Skin of body (tissue), 2 donors: Measurements from ENCODE around the gene ZBTB1. TPM values are rescaled to one million over a fixed set of nuclear protein-coding genes. Genes with fewer than 3 reads are reported as not detected.

Source experiments
- DNase-seq: peaks from one replicate; lab custom pipeline; 2025; lab: John Stamatoyannopoulos, UW
- total RNA-seq: library from RNA; depleted of rRNA; stranded (reverse); fragments of >200 nt; gene quantifications from one replicate; pipeline ENCODE4 v1.2.3, GENCODE V29; 2014

Gene ZBTB1, protein sequence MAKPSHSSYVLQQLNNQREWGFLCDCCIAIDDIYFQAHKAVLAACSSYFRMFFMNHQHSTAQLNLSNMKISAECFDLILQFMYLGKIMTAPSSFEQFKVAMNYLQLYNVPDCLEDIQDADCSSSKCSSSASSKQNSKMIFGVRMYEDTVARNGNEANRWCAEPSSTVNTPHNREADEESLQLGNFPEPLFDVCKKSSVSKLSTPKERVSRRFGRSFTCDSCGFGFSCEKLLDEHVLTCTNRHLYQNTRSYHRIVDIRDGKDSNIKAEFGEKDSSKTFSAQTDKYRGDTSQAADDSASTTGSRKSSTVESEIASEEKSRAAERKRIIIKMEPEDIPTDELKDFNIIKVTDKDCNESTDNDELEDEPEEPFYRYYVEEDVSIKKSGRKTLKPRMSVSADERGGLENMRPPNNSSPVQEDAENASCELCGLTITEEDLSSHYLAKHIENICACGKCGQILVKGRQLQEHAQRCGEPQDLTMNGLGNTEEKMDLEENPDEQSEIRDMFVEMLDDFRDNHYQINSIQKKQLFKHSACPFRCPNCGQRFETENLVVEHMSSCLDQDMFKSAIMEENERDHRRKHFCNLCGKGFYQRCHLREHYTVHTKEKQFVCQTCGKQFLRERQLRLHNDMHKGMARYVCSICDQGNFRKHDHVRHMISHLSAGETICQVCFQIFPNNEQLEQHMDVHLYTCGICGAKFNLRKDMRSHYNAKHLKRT
- 58.3 TPM for total RNA-seq

DNA sequence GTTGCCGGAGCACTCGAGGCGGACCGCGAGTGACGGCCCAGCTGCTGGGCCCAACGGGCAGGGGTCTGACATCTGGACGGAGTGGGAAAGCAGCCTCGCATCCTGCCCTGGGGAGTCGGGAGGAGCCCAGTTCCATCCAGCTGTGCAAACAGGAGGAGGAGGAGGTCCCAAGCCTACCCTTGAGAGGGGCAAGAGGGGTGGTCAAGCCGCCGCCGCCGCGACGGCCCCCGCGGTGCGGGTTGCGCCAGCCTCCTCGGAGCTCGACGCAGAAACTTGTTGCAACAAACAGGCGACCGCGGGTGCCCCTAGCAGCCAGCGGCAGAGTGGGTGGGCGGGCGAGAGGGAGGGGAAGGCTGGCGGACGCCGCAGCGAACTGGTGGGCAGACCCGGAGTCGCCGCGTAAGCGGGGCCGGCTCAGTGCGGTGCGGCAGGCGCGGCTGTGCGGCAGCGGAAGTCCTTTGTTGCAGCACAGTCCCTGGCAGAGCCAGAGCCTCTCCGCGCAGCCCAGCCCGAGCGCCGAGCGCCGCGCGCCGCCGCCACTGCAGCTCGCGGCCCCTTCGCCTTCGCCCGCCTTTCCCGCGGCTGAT is at the start of gene ZBTB1:
ZBTB1 (plus strand) TSS at position 461 of the 587 bp plus-strand sequence. CDS start 16,735 bp downstream, outside the sequence.
- peak; percentile 82 for DNase-seq

DNA sequence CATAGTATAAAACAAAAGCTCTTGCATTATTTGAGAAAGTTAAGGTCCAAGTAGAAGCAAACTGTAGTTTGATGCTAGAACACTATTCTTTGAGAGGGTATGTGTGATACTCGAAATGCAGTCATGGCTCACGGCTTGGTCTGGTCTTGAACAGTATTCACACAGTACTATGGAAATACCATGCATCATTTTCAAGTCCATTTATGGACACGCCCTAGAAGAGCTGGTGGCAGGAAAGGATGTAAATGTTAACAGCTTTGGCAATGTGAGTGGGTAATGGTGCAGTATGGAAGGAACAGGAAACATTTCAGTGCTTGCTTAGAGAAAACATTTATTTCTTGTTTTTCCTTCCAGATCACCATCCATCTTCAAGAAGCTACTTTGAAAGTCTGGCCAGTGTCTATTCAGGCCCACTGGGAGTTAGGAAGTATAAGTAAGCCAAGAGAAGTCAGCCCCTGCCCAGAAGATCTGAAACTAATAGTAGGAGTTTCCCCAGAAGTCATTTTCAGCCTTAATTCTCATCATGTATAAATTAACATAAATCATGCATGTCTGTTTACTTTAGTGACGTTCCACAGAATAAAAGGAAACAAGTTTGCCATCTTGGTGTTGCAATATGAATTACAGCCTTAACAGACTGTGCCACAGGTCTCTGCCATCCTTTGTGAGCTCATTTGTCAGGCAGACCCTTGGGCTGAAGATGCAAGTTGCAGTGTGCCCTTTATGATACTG is 45.0 kb upstream of the ZBTB1 start:
- DNase-seq: no peak

DNA sequence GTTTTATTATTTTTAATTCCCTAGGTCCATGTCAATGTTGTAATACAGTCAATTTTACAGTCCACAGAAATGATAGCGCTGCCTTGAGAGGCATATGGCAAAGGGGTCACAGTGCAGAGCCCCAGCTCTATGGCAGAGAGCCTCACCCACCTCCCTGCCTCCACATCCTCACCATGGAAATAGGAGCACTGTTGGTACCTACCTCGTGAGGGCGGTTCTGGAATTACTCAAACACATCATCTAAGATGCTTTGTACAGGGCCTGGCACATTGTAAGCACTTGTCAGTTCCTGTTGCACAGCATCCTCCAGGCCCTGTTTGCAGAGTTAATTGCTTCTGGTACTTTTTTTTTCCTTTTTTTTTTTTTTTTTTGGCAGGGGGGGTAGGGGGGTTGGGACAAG is 43.3 kb upstream of the ZBTB1 start:
- no peak for DNase-seq

DNA sequence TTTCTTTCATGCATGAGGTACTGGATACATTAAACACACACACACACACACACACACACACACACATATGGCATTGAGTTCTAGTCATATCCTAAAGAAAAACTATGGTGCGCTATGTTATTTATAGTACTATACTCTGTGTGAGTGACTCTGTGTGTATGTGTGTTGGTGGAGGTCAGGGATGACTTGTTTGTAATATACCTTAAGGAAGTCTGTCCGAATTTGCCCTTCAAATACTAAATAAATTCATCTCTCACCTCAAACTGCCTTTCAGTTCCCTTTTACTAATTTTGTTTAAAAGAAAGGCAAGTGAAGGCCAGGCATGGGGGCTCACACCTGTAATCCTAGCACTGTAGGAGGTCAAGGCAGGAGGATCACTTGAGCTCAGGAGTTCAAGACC is 41.4 kb upstream of the ZBTB1 start:
- DNase-seq: no peak

DNA sequence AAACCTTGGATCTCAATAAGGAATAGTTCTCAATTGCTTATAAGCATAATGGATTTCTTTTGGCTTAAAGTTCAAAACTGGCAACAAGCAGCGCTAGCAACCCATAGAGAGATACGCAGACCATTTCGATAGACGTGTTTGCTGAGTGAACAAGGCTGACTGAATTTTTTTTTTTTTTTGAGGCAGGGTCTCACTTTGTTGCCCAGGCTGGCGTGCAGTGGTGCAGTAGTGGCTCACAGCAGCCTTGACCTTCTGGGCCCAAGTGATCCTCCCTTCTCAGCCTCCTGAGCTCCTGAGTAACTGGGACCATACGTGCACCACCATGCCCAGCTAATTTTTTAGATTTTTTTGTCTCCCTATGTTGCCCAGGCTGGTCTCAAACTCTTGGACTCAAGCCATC is 40.7 kb upstream of the ZBTB1 start:
- no peak for DNase-seq

DNA sequence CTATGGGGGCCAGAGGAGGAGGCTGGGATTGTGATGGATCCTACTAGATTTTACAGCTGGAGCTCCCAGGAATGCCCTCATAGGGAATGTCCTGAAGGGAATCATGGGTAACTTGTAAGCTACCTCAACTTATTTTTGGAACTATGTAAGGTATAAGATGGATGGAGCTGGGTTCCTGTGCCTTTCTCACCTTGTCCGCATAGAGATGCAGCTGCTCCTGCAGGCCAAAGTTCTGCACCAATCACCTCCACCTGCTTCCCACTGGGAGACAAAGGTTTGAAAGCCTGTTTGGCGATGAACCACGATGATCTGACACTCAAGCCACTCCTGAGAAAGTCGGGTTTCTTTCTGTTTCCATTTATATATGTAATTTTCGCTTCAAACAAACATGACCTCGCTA is 39.9 kb upstream of the ZBTB1 start:
- DNase-seq: no peak

DNA sequence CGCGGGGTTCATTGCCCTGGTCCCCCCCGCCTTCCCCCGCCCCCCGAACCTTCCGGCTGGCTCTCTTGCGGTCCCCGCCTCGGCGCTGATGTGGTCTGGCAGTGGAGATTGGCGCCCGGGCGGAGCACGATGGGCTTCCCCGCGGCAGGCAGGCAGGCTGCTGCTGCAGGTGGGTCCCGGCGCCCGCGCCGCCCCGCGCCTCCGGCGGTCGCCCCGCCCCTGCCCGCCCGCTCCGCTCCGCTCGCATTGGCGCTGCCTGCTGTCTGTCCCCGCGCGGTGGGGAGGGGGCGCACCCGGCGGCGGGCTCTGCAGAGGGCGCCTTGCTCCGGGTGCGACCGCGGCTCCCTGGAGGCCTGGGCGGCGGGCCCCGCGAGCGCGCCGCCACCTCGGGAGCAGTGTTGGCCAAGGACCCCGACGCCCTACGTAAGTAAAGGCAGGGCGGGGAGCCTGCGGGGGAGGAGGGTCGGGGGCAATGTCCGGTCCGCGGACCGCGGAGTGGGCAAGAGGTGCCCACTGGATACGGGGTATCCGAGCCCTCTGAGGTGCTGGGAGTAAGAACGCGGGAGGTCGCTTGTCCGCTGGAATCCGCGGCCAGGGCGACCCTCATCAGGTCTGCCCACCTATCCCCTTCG is 39.3 kb upstream of the ZBTB1 start, which contains the start of gene AKAP5:
AKAP5 (plus strand) TSS at position 309 of the 632 bp plus-strand sequence. CDS start 2,896 bp downstream, outside the sequence.
- no peak for DNase-seq

DNA sequence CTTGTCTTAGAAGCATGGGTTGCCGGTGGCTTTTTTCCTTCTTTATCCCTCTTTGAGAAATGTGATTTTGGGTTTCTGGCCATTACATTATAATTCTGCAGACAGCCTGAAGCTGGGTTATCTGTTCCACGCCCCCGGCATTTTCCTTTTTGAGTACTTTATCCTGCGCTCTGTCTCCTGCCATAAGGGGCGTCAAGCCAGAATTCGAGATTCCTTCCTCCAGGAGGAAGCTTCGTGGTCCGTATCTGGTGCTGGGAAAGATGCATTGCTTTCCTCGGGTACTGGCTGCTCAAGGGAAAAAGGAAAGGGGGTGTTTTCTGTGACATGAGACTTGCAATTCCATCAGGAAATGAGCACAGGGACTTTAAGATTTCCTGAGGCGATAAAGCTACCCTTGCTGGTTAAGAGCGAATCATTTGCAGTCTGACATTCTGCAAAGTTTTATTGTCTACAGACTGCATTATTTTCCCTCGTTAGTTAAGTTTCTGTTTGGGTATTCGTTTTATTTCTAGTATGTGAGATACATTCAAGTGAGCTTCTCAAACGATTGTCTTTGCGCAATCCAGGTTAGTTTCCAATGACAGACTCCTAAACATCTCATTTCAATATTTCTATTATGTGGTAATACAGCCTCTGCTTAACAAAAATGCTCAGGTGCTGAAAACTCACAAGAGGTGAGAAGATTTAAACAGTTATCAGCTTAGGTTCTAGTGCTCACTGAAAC is 38.6 kb upstream of the ZBTB1 start:
- DNase-seq: peak; percentile 32

DNA sequence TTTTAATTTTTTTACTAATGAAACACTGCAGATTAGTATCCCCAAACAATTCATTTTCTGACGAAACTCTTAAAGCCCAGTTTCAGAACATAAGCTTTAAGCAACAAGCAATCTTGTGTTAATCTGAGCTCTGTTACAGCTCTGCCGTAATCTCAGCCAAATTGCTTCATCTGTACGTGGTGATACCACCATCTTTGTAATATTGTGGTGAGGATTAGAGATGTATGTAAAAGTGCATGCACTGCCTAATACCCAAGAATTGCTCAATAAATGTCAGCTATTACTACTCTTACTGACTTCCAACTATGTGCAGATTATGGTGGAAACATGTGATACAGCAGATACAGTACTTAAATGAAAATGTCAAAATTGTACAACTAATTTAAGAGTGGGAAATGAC is 37.5 kb upstream of the ZBTB1 start:
- DNase-seq: no peak

DNA sequence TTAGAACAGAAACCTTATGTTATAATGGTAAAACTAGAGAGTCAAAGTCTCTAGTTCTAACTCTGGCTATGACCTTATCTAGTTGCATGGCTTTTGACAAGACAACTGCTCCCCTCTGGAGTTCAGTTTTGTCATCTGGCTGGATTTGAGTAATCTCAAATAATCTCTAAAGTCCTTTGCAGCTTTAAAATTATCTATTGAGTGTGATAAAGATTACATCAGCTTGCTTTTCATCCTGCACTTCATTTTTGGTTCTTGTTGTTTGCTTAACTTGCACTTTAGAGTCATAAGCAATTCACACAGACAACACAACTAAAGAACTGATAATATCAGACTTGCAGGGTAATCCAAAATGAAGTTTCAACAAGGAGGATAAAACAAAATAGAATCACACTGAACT is 37.0 kb upstream of the ZBTB1 start:
- DNase-seq: no peak

DNA sequence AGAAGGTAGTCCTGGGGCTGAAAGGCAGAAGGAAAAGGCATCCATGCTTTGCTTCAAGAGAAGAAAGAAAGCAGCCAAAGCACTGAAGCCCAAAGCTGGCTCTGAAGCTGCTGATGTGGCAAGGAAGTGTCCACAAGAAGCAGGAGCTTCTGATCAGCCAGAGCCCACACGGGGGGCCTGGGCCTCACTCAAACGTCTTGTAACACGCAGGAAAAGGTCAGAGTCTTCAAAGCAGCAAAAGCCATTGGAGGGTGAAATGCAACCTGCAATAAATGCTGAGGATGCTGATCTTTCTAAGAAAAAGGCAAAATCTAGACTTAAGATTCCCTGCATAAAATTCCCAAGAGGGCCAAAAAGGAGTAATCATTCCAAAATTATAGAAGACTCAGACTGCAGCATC is 36.1 kb upstream of the ZBTB1 start:
- DNase-seq: no peak

DNA sequence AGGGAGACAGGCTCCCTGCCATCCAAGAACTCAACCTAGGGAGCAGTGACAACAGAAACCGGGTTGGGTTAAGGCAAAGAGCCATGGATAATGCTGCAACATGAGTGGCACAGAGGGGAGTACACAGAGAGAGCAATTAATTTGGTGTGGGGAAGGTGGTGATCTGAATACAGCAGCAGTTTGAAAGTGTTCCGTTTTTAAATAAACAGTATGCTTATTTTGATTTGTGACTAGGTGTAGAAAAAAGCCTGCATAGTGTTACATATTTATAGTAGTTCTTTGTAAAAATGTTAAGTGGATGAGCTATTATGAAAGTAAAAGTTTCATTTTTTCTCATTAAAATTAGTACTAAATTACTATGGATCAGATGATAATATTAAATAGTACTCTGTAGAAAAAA is 30.5 kb upstream of the ZBTB1 start:
- no peak for DNase-seq

DNA sequence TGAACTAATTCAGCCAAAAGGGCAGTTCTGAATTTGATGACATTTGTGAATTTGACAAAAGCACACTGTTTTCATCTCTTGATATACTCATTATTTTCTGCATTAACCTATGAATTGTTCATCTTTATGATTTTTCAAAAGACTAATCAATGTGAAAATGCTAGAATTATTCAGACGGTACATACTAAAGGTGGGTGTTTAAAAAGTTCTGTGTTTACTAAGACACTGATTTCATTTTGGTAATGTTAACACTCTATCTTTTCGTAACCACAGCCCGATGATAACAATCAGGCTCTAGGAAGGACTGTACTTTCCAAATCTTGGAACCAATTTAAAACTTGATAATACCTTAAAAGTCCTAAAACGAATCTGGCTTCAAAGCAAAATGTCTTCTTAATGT is 29.9 kb upstream of the ZBTB1 start:
- no peak for DNase-seq

DNA sequence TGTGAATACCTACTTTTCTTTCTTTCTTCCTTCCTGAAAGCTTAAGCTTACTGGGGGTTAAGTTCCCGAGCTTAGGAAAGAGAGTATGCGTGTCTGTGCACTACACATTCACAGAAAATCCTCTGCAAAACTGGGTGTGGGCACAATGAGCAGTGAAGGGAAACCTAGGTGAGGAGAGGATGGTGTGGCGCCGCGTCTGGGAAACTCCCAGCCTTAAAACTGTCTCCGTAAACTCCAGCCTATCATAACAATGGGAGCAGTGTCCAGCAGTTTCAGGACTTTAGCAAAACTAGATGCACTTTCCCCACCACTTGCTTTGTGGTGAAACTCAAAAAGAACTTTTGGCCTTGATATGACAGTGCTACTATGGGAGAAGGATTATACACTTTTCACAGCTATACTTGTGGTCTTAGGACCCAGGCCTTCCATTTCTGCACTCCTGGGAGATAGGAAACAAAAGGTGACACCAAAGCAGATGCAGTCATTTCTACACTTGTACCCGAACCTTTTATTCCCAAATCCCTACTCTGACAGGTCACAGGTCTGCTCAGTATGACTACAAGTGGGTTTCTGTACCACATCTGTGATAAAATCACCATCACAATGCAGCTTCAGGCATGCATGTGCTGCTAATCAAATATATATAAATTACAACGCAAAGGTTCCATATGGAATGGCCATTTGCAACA is 28.8 kb upstream of the ZBTB1 start:
- no peak for DNase-seq

DNA sequence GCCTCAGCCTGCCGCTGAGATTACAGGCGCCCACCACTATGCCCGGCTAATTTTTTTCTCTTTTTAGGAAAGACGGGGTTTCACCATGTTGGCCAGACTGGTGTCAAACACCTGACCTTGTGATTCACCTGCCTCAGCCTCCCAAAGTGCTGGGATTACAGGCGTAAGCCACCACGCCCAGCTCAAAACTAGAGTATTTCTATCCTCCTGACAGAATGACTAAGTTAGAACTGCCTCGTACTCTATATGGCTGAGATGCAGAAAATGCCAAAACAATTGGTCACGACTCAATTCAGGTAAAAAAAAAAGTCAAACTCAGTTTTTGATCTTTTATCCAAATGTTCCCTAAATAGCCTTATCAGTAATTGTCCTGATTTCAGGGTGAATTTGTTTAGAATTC is 28.1 kb upstream of the ZBTB1 start:
- no peak for DNase-seq

DNA sequence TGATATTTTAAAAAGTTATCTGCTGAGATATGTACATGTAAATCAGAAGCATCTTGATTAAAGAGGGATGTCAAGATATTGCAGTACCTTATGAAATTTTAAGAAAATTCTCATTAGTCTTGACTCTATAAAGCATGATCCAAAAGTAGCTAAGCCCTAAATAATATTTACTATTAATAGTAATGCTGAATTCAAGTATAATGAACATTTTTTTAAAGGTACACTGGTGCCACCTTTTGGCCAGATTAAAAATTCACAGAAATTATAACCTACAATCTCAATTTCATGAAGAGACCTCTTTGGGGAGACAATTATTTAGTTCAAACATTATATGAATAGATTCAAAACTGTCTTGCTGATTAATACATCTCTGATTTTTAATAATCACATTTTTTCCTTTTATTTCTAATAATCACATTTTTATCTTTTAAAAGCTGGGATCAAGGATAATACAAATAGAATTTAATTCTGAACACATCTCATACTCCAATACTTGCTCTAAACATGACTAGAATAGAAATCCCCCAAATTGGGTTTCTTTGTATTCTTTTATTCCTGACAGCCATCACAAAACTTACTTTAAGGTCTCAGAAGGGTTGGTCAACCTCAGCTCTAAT is 25.8 kb upstream of the ZBTB1 start:
- no peak for DNase-seq

DNA sequence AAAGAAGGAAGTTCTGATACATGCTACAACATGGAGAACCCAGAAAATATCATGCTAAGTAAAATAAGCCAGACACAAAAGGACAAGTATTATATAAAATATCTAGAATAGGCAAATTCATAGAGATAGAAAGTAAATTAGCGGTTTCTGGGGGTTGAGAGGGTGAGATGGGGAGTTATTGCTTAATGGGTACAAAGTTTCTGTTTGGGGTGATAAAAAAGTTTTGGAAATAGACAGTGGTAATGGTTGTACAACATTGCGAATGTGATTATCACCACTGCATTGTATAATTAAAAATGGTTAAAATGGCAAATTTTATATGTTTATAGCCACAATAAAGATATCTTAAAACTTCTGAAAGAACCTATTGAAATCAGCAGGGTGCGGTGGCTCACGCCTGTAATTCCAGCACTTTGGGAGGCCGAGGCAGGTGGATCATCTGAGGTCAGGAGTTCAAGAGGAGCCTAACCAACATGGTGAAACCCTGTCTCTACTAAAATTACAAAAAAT is 15.9 kb upstream of the ZBTB1 start:
- no peak for DNase-seq

DNA sequence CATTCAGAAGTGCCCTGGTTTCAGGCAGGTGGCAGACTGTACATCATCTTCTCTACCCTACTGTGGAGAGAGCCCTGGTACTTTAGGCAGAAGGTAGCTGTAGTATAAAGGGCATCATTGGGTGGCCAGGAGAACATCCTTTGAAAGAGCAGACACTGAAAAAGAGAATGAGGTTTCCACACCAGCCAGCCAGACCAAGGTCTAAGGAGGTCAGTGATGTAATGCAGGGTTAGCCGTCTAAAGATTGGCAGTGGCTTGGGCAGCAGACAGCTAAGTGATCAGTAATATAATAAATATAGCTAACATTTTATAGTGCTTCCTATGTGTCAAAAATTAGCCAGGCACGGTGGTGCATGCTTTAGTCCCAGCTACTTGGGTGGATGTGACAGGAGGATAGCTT is 12.9 kb upstream of the ZBTB1 start:
- no peak for DNase-seq

DNA sequence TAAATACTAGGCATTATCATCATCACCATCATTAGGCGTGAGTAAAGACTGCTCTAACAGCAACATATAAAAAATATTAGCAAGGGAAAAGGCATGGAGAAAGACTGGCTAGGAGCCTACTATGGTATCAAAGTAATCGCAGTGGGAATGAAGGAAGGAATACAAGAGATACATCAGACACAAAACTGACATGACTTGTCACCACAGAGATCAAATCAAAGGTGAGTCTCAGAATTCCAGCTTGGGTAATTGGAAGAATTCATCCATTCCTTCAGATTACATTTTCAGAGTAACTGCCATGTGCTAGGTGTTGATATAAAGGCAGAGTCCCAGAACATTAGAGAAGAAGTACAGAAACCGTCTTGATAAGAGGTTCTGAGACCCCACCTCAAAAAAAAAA is 11.1 kb upstream of the ZBTB1 start:
- no peak for DNase-seq
